Upper lobe of left lung (tissue), 4 donors: ENCODE data around the gene NKD2.

ENCODE experiments used
- EP300 ChIP-seq, 4 donors: sonication (generic); formaldehyde crosslinking; IDR thresholded peaks; one replicate each; pipeline ENCODE4 v1.5.1; 2017; ENCODE audit warnings: antibody characterized with exemption in 4 of 4, control low read depth in 2 of 4
- POLR2A ChIP-seq, 4 donors: fragments of 450-650 bp; IDR thresholded peaks; one replicate each; pipeline ENCODE4 v1.5.1; 2016 to 2017; ENCODE audit warnings: antibody characterized with exemption in 4 of 4, mild to moderate bottlenecking in 2 of 4
- POLR2AphosphoS5 ChIP-seq, 2 donors: sonication (generic); formaldehyde crosslinking; IDR thresholded peaks; one replicate each; pipeline ENCODE4 v1.5.1; 2017; ENCODE audit warnings: antibody characterized with exemption in 2 of 2
- TF ChIP-seq, protein P1 (sequence below), 6 experiments: fragments of 450-650 bp in 4 of 6; fragments of 200-600 bp in 2 of 6; sonication (generic) in 2 of 6; IDR thresholded peaks; one replicate each; pipeline ENCODE4 v1.5.1; 2016 to 2019; ENCODE audit warnings: antibody characterized with exemption in 6 of 6

DNA sequence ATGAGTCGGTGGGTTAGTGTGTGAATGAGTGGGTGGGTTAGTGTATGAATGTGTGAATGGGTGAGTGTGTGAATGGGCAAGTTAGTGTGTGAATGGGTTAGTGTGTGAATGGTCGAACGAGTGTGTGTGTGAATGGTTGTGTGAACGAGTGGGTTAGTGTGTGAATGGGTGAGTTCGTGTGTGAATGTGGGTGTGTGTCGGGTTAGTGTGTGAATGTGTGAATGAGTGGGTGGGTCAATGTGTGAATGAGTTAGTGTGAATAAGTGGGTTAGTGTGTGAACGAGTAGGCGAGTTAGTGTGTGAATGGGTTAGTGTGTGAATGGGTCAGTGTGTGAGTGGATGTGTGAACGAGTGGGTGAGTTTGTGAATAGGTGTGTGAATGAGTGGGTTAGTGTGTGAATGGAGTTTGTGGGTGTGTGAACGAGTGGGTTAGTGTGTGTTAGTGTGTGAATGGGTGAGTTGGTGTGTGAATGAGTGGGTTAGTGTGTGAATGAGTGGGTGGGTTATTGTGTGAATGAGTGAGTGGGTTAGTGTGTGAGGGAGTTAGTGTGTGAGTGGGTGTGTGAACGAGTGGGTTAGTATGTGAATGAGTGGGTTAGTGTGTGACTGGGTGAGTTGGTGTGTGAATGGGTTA is 38.8 kb downstream of the NKD2 start:
- TF ChIP-seq, protein P1, sequence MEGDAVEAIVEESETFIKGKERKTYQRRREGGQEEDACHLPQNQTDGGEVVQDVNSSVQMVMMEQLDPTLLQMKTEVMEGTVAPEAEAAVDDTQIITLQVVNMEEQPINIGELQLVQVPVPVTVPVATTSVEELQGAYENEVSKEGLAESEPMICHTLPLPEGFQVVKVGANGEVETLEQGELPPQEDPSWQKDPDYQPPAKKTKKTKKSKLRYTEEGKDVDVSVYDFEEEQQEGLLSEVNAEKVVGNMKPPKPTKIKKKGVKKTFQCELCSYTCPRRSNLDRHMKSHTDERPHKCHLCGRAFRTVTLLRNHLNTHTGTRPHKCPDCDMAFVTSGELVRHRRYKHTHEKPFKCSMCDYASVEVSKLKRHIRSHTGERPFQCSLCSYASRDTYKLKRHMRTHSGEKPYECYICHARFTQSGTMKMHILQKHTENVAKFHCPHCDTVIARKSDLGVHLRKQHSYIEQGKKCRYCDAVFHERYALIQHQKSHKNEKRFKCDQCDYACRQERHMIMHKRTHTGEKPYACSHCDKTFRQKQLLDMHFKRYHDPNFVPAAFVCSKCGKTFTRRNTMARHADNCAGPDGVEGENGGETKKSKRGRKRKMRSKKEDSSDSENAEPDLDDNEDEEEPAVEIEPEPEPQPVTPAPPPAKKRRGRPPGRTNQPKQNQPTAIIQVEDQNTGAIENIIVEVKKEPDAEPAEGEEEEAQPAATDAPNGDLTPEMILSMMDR (IDR thresholded peaks at IDR 0.05), result no peak
- TF ChIP-seq POLR2AphosphoS5 (IDR thresholded peaks at IDR 0.05) (no peak), POLR2A (IDR thresholded peaks at IDR 0.05) (no peak), EP300 (IDR thresholded peaks at IDR 0.05) (no peak)
